H9 (cell line): ENCODE data around the gene RBPJ. TPM values are rescaled to one million over a fixed set of nuclear protein-coding genes. Genes with fewer than 3 reads are reported as not detected.

Experiments
- DNase-seq: peaks from one replicate; pipeline ENCODE4 v3.0.0-alpha.2; 2017
- H2AFZ ChIP-seq: one replicate; pipeline ENCODE4 v1.6.1; 2013; ENCODE audit warnings: mild to moderate bottlenecking, low read length, control low read depth, moderate library complexity
- H2AK5ac ChIP-seq: 2 replicates; pipeline ENCODE4 v1.6.1; 2013; ENCODE audit warnings: low read length, control low read depth, mixed read lengths; ENCODE audit not compliant: insufficient read length
- H2BK120ac ChIP-seq: one replicate; pipeline ENCODE4 v1.6.1; 2013; ENCODE audit warnings: low read depth, mild to moderate bottlenecking, low read length, control low read depth, inconsistent platforms; ENCODE audit not compliant: poor library complexity, severe bottlenecking
- H2BK12ac ChIP-seq: 2 replicates; pipeline ENCODE4 v1.6.1; 2013; ENCODE audit warnings: low read length, control low read depth, mixed read lengths, low read depth; ENCODE audit not compliant: insufficient read length
- H2BK15ac ChIP-seq: 2 replicates; pipeline ENCODE4 v1.6.1; 2013; ENCODE audit warnings: low read depth, low read length, control low read depth
- H2BK20ac ChIP-seq: one replicate; pipeline ENCODE4 v1.6.1; 2013; ENCODE audit warnings: low read depth, mild to moderate bottlenecking, low read length, control low read depth, inconsistent platforms; ENCODE audit not compliant: poor library complexity, severe bottlenecking
- H2BK5ac ChIP-seq: 2 replicates; pipeline ENCODE4 v1.6.1; 2013; ENCODE audit warnings: low read length, control low read depth, mixed read lengths; ENCODE audit not compliant: insufficient read length
- H3K14ac ChIP-seq: 2 replicates; pipeline ENCODE4 v1.6.1; 2013; ENCODE audit warnings: low read length, control low read depth; ENCODE audit not compliant: insufficient read depth
- H3K18ac ChIP-seq: 2 replicates; pipeline ENCODE4 v1.6.1; 2013; ENCODE audit warnings: low read depth, mild to moderate bottlenecking, mixed read lengths, low read length, control low read depth; ENCODE audit not compliant: insufficient read length
- H3K23ac ChIP-seq: 2 replicates; pipeline ENCODE4 v1.6.1; 2013; ENCODE audit warnings: low read length, control low read depth, mixed read lengths, low read depth; ENCODE audit not compliant: insufficient read length
- H3K23me2 ChIP-seq: 2 replicates; pipeline ENCODE4 v1.6.1; 2013; ENCODE audit warnings: low read depth, mild to moderate bottlenecking, mixed read lengths, low read length, control low read depth; ENCODE audit not compliant: insufficient read length, poor library complexity, severe bottlenecking
- H3K27ac ChIP-seq: 2 replicates; pipeline ENCODE4 v1.5.1; 2013; ENCODE audit warnings: low read length, control low read depth, mixed read lengths, low read depth; ENCODE audit not compliant: insufficient read length
- H3K27me3 ChIP-seq: 2 replicates; pipeline ENCODE4 v1.6.1; 2013; ENCODE audit warnings: low read length, control low read depth, inconsistent platforms; ENCODE audit not compliant: insufficient read depth
- H3K4ac ChIP-seq: 2 replicates; pipeline ENCODE4 v1.6.1; 2013; ENCODE audit warnings: low read depth, mild to moderate bottlenecking, control low read depth, inconsistent platforms, low read length, moderate library complexity
- H3K4me1 ChIP-seq: 2 replicates; pipeline ENCODE4 v1.6.1; 2013; ENCODE audit warnings: low read length, control low read depth, inconsistent platforms; ENCODE audit not compliant: insufficient read depth
- H3K4me2 ChIP-seq: 2 replicates; pipeline ENCODE4 v1.6.1; 2013; ENCODE audit warnings: low read length, control low read depth, mixed read lengths; ENCODE audit not compliant: insufficient read length, insufficient read depth
- H3K56ac ChIP-seq: 2 replicates; pipeline ENCODE4 v1.6.1; 2013; ENCODE audit warnings: low read depth, mild to moderate bottlenecking, mixed read lengths, low read length, control low read depth; ENCODE audit not compliant: insufficient read length
- H3K79me1 ChIP-seq: 2 replicates; pipeline ENCODE4 v1.6.1; 2013; ENCODE audit warnings: low read depth, mild to moderate bottlenecking, moderate library complexity, low read length, control low read depth, inconsistent platforms; ENCODE audit not compliant: insufficient read depth, poor library complexity, severe bottlenecking
- H3K79me2 ChIP-seq: 2 replicates; pipeline ENCODE4 v1.6.1; 2013; ENCODE audit warnings: low read length, control low read depth, inconsistent platforms; ENCODE audit not compliant: insufficient read depth
- H3K9ac ChIP-seq: 2 replicates; pipeline ENCODE4 v1.6.1; 2013; ENCODE audit warnings: low read length, control low read depth, mixed read lengths; ENCODE audit not compliant: insufficient read length; ENCODE audit errors: extremely low read depth
- H3K9me3 ChIP-seq: one replicate; pipeline ENCODE4 v1.6.1; 2013; ENCODE audit warnings: low read depth, low read length, inconsistent platforms; ENCODE audit not compliant: control insufficient read depth
- H3T11ph ChIP-seq: one replicate; pipeline ENCODE4 v1.6.1; 2013; ENCODE audit warnings: mild to moderate bottlenecking, low read length, control low read depth, inconsistent platforms
- H4K20me1 ChIP-seq: one replicate; pipeline ENCODE4 v1.6.1; 2013; ENCODE audit not compliant: control insufficient read depth, insufficient read length, insufficient read depth
- H4K5ac ChIP-seq: 2 replicates; pipeline ENCODE4 v1.6.1; 2013; ENCODE audit warnings: low read depth, mild to moderate bottlenecking, mixed read lengths, low read length, control low read depth; ENCODE audit not compliant: insufficient read length
- H4K8ac ChIP-seq: replicated peaks from 2 replicates; pipeline ENCODE4 v1.6.1; 2013; ENCODE audit warnings: low read length, control low read depth, mixed read lengths, low read depth; ENCODE audit not compliant: insufficient read length
- H4K91ac ChIP-seq: 2 replicates; pipeline ENCODE4 v1.6.1; 2013; ENCODE audit warnings: low read depth, mild to moderate bottlenecking, moderate library complexity, mixed read lengths, low read length, control low read depth; ENCODE audit not compliant: insufficient read length
- H3K27ac Mint-ChIP-seq, 3 experiments: 2 replicates in 2 of 3; 3 replicates in 1 of 3; pipeline ENCODE4 v1.8.0; 2020 to 2021; ENCODE audit warnings: mixed read lengths in 3 of 3, mild to moderate bottlenecking in 1 of 3, moderate library complexity in 1 of 3
- H3K27me3 Mint-ChIP-seq: 2 replicates; pipeline ENCODE4 v1.8.0; 2021; ENCODE audit warnings: low read depth, mild to moderate bottlenecking, moderate library complexity, mixed read lengths
- H3K36me3 Mint-ChIP-seq, 3 experiments: 2 replicates in 2 of 3; 3 replicates in 1 of 3; pipeline ENCODE4 v1.8.0; 2020 to 2021; ENCODE audit warnings: low read depth in 3 of 3, mixed read lengths in 3 of 3; ENCODE audit not compliant: insufficient read depth in 1 of 3
- H3K4me1 Mint-ChIP-seq, 2 experiments: 2 replicates each; pipeline ENCODE4 v1.8.0; 2020; ENCODE audit warnings: mixed read lengths in 2 of 2
- H3K4me3 Mint-ChIP-seq, 2 experiments: 2 replicates in 1 of 2; 3 replicates in 1 of 2; pipeline ENCODE4 v1.8.0; 2020 to 2021; ENCODE audit warnings: mild to moderate bottlenecking in 2 of 2, mixed read lengths in 2 of 2, moderate library complexity in 1 of 2
- H3K9me3 Mint-ChIP-seq, 2 experiments: 2 replicates in 1 of 2; 3 replicates in 1 of 2; pipeline ENCODE4 v1.8.0; 2020; ENCODE audit warnings: mild to moderate bottlenecking in 2 of 2, mixed read lengths in 2 of 2, moderate library complexity in 1 of 2
- WGBS: extraction: QIAGEN DNeasy Blood & Tissue Kit; methylation state at CpG from one replicate; pipeline ENCODE4 v1.1.7; 2013; ENCODE audit warnings: missing lambda C conversion rate, low lambda C conversion rate, mixed read lengths; ENCODE audit not compliant: insufficient read length; ENCODE audit errors: extremely low coverage; 5-methylcytosine and 5-hydroxymethylcytosine counted together
- total RNA-seq: library from RNA; stranded (reverse); gene quantifications from 2 replicates; pipeline ENCODE4 v1.2.1, GENCODE V29; 2021
- TF ChIP-seq, protein P1 (sequence below): fragments of 200-600 bp; sonication (generic); conservative IDR thresholded peaks from 3 replicates; pipeline ENCODE4 v1.8.0; 2021; ENCODE audit warnings: antibody characterized with exemption, mild to moderate bottlenecking

The RBPJ gene
- total RNA-seq, 1 experiment from 2014 or later, result 166 TPM

DNA sequence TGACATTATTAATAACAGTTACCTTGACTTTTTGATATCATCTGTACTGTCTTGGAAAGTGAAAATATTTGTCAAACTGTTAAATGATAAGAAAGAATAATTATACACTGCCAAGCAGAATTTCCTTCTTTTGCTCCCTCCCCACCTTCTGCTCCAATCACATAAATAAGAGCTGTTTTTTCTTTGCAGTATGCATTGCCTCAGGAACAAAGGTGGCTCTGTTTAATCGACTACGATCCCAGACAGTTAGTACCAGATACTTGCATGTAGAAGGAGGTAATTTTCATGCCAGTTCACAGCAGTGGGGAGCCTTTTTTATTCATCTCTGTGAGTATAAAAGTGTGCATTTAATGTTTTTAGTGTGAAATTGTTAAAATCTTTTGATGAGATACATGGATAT lies 103.3 kb downstream of the RBPJ start:
- Histone ChIP-seq H3K79me2 (no peaks in the 10 kb centered on the region), H2AK5ac (no peak overlapping the region), H3K4me2 (no peak overlapping the region), H3K4me1 (peaks cover 7% of the 10 kb centered on the region; the same call in 1 of the 2 replicates), H3K27ac (no peak overlapping the region), H2BK120ac (no peak overlapping the region), H2BK12ac (no peak overlapping the region), H3K56ac (no peak overlapping the region), H4K91ac (no peak overlapping the region), H3K14ac (no peak overlapping the region), H2AFZ (no peak overlapping the region), H2BK15ac (no peak overlapping the region), H2BK5ac (no peak overlapping the region), H3K18ac (no peak overlapping the region), H2BK20ac (no peak overlapping the region), H3K9me3 (no peaks in the 10 kb centered on the region), H4K20me1 (no peaks in the 10 kb centered on the region), H3K9ac (no peak overlapping the region), H3K23me2 (no peaks in the 10 kb centered on the region), H3K79me1 (no peaks in the 10 kb centered on the region), H3K27me3 (no peaks in the 10 kb centered on the region), H4K8ac (no peak overlapping the region), H3T11ph (no peak overlapping the region), H3K23ac (no peak overlapping the region), H4K5ac (no peak overlapping the region), H3K4ac (no peak overlapping the region)
- WGBS, result no CpG with 5 or more reads among the region's 2 CpGs
- Mint-ChIP-seq H3K4me1 (peaks cover 31 to 45% of the 10 kb centered on the region in 2 experiments), H3K9me3 (no peaks in the 10 kb centered on the region), H3K4me3 (no peak overlapping the region), H3K36me3 (peaks cover 27 to 71% (median 53%) of the 10 kb centered on the region in 3 experiments), H3K27me3 (no peaks in the 10 kb centered on the region), H3K27ac (no peak overlapping the region)
- no peak for DNase-seq
- TF ChIP-seq, protein P1, sequence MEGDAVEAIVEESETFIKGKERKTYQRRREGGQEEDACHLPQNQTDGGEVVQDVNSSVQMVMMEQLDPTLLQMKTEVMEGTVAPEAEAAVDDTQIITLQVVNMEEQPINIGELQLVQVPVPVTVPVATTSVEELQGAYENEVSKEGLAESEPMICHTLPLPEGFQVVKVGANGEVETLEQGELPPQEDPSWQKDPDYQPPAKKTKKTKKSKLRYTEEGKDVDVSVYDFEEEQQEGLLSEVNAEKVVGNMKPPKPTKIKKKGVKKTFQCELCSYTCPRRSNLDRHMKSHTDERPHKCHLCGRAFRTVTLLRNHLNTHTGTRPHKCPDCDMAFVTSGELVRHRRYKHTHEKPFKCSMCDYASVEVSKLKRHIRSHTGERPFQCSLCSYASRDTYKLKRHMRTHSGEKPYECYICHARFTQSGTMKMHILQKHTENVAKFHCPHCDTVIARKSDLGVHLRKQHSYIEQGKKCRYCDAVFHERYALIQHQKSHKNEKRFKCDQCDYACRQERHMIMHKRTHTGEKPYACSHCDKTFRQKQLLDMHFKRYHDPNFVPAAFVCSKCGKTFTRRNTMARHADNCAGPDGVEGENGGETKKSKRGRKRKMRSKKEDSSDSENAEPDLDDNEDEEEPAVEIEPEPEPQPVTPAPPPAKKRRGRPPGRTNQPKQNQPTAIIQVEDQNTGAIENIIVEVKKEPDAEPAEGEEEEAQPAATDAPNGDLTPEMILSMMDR, result no peak
